Ramos (cell line): ENCODE measurements around the gene CCDC187.
"Not testable (repeated sequence)": the region's sequence is repeated elsewhere in the genome, so short reads cannot be mapped to it uniquely, and the experiment has no call there.

Experiments used
- in situ Hi-C: fragments of 300-500 bp; cut with MboI; formaldehyde crosslinking; loops from one replicate; pipeline ENCODE4 v1.14.3; 2022; ENCODE audit warnings: low sequenced_read_pairs; ENCODE audit not compliant: unreplicated experiment

The CCDC187 gene

GRCh38 chr9:136303825-136304416, at the start of gene CCDC187:
Gene CCDC187, minus strand, starts transcription at chr9:136304094. Its CDS starts 264 bp downstream, at chr9:136303830.
- in situ Hi-C loops: no loop called here

GRCh38 chr9:136353088-136353487, 49.2 kb upstream of the CCDC187 start:
- in situ Hi-C loops: no loop called here

- in situ Hi-C loops: no loop called here
These were observed 48.8 kb upstream of the CCDC187 start for GRCh38 chr9:136352682-136353081.

DNA sequence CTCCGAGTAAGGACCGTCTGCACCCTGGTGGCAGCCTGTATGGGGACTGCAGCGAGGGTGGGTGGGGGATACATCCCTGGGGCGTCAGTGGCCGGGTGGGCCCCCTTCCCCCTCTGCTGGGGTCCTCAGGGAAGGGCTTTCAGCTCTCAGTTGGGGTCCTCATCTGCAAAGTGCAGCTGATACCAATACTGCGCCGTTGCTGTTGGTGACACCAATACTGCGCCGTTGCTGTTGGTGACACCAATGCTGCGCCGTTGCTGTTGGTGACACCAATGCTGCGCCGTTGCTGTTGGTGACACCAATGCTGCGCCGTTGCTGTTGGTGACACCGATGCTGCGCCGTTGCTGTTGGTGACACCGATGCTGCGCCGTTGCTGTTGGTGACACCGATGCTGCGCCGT, 48.0 kb upstream of the CCDC187 start:
- in situ Hi-C loops: not testable (repeated sequence)

DNA sequence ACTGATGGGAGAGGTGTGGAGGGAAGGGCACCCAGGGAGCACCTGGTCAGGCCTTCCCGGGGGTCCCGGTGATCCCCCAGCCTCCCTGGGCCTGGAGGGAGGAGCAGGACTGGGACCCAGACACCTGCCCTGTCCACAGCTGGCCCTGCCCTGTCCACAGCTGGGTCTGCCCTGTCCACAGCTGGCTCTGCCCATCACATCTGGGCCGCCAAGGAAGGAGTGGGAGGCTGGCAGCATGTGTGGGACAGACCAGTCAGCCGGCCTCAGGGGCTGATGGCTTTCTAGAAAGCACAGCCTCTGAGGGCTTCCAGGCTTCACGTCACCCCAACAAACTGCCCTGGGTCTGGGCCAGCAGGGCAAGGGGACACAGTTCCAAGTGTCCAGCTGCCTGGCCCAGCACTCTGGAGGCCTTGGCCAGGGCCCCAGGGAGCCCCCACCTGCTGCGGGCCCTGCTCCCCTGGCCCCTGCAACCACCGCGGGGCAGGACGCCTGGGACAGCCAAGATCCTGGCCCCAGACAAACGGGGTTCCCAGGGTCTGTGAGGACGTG, 47.4 kb upstream of the CCDC187 start:
- in situ Hi-C loops: no loop called here

GRCh38 chr9:136349546-136349945, 45.7 kb upstream of the CCDC187 start:
- in situ Hi-C loops: no loop called here

DNA sequence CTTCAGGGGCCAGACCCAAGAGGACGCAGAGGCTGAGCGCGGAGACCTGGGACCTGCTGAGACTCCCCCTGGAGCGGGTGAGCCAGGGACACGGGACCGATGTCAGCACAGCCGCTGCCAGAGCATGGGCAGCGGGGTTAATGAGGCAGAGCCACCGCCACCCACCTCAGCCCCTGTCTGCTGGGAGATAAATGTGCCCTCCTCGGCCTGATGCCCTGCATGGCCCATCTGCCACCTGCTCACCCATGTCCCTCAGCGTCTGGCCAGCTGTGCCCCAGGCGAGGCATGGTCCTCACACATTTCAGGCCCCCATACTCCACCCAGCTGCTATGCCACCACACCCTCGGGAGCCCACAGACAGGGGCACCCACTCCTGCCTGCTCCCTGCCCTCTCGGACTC, 44.8 kb upstream of the CCDC187 start:
- in situ Hi-C loops: no loop called here

- in situ Hi-C loops: no loop called here
These were observed 43.8 kb upstream of the CCDC187 start for GRCh38 chr9:136347472-136348256.

- in situ Hi-C loops: no loop called here
These were observed 43.1 kb upstream of the CCDC187 start for GRCh38 chr9:136346927-136347465.

DNA sequence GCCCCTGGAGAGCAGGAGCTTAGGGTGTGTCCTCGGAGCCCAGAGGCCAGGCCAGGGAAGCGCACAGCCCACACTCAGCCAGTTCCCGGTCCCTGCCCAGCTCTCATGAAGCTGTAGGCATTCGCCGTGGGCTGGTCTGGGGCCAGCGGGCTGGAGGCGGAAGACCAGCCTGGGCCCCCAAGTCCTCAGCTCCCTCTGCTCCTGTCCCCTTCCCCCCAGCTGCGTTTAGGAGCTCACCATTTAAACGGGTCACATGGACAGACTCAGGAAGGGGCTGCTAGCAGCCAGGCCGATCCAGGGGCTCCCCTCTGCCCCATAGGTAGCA, 42.2 kb upstream of the CCDC187 start:
- in situ Hi-C loops: no loop called here

DNA sequence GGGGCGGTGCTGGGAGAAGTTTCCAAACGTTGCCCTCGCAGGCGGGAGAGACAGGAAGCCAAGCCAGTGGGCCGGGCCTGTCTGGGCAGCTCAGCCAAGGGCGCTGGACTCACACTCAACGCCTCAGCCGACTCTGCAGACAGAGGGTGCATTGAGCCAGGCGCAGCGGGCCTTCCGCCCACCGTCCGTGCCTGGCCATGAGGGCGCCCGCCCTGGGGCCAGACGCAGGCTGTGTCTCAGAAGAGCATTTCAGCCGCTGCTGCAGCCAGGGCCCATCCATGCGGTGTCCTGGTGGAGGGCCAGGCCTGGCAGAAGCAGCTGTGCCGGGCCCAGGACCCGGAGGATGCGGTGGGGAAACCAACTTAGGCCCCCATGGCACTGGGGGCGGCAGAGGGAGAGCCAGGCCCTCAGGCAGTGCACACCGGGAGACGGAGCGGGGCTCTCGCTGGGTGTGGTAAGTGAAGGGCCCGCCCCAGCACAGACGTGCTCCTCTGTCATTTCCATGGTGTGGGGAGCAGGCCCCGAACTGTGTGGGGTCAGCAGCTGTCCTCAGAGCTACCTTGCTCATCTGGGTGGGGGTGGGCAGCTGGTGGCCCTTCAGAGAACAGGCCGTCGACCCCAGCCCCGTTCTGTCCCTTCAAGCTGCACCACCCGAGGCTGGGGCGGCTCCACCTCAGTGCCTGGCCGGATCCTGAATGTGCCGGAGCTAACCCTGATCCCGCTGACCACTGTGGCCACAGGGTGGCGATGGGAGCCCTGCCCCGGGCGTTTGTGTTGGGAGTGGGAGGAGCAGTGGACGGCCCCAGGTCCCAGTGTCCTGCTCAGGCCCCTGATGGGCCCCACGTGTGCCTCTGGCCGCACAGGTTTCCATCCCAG, 41.6 kb upstream of the CCDC187 start:
- in situ Hi-C loops: no loop called here

DNA sequence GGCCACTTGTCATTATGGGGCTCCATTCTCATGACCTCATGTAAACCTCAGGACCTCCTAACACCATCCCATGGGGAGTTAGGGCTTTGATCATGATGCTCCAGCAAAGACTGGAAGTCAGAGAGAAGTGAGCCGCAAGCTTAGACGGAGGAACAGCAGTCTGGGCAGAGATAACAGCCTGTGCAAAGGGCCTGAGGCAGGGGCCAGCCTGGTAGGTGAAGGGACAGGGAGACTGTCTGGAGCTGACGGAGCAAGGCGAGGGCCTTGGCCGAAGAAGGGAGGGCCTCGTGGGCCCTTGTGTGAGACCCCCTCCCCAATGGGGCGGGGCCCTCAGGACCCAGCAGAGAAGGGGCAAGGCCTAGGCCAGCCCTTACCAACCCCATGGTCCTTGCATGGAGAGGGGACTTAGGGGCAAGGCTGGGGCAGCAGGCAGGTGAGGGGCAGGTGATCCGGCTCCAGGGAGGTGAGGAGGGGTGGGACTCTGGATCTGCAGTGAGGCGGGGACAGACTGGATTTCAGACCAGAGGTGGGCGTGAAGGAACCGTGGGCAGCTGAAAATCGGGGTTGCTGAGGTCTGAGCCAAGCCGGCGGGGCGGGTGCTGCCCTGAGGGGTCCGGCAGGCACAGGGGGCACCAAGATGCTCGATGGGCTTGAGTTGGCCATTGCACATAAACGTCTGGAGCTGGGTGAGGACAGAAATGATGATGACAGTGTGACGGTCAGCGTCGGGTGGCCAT, 40.8 kb upstream of the CCDC187 start:
- in situ Hi-C loops: no loop called here

DNA sequence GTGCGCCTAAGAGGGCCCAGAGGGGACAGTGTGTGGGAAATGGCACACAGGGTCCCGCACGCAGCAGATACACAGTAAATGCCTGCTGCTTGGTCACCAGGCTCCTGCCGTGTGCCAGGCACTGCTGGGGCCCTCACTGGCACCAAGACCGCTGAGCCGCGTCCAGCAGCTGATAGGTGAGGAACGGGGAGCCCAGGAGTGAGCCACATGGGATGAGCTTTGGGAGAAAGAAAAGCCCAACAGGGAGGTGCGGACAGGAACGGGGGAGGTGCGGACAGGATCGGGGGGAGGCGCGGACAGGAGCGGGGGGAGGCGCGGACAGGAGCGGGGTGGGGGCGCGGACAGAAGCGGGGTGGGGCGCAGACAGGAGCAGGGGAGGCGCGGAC, 40.0 kb upstream of the CCDC187 start:
- in situ Hi-C loops: no loop called here

- in situ Hi-C loops: no loop called here
These were observed 39.4 kb upstream of the CCDC187 start for GRCh38 chr9:136343121-136343883.

DNA sequence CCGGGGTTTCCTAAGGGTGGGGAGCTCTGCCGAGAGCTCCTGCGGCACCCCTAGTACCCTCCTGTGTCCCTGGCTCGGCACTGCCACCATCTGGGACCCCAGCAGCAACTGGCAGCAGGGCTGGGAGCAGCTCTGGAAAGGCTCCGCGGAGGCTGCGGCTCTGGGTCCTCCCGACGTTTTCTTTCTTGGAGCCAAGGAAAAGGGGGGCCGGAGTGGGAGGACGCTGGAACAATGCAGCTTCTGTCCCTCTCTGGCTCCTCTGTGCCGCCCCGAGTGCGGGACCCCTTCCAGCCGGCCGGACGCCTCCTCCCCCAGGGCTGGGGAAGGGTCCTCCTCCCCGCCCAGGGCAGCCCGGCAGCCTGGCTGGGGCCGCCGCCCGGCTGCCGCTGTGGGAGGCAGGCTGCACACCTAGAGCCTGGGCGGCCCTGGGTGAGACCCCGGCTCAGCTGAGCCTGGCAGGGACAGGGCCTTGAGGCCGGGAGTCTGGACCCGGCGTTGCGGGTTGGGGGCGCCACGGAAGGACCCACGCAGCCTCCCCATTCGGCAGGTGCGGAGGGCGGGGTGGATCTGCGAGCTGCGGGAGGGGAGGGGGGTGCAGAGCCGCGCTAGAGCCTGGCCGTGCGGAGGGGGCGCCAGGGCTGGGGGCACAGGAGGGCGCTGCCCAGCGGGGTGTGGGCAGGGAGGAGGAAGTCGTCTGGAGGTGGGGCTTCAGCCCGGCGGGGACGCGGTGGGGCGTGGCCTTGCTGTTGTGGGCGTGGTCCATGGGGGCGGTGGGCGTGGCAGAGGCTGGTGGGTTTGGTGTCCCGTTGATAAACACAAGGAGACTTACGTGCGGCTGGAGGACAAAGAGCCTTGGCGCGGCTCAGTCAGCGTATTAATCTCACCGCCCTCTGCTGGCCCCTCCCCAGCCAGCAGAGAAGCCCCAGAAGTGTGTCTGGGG, 38.6 kb upstream of the CCDC187 start:
- in situ Hi-C loops: no loop called here

GRCh38 chr9:136341769-136342168, 37.9 kb upstream of the CCDC187 start:
- in situ Hi-C loops: no loop called here

DNA sequence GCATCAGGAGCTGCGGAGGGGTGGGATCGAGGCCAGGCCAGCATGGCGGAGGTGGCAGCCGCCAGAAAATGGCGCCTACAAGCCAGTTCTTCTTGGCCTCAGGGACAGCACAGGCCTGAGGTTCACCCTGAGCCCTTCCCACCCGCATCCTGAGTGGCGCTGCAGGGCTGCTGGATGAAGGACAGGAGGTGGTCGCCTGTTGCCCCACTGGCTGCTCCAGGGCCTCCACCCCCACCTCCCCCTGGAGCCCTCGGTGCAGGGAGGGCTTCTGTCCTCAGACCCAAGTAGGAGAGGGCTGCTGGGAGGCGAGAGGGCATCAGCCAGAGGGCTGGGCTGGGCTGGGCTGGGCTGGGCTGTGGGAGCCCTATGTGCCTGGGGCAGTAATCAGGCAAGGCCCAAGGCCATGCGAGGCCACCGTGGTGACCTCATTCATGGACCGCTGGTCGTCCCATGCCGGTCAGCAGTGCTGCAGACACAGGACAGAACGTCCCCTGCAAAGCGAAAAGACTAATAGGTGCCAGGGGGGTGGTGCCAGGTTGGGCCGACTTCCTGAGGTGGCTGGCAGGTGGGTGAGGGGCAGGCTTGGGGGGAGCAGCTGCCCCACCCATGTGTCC, 37.3 kb upstream of the CCDC187 start:
- in situ Hi-C loops: no loop called here
